Stimulated activated naive CD8-positive, alpha-beta T cell treated with anti-CD3 and anti-CD28 coated beads, Interleukin-15, Interleukin-2, amounts not matched to agents 100 U/mL and 50 U/mL, for 24 hours (primary cell): Measurements from ENCODE around the gene VDAC1.
"Not testable (repeated sequence)": the region's sequence is repeated elsewhere in the genome, so short reads cannot be mapped to it uniquely, and the experiment has no call there.

Experiments used
- ATAC-seq: fragments of 150-1000 bp; cut with Tn5 transposase; one replicate; pipeline ENCODE4 v1.10.0; 2021
- DNase-seq: peaks from one replicate; pipeline ENCODE4 v3.0.0; 2021

VDAC1 gene

GRCh38 chr5:133995341-133995740, 9.4 kb downstream of the VDAC1 start:
- DNase-seq: no peak
- ATAC-seq: no peak

GRCh38 chr5:133994990-133995333, 9.8 kb downstream of the VDAC1 start:
- no peak for ATAC-seq
- DNase-seq: no peak

GRCh38 chr5:133994297-133994989, 10.3 kb downstream of the VDAC1 start:
- ATAC-seq: no peak
- no peak for DNase-seq

DNA sequence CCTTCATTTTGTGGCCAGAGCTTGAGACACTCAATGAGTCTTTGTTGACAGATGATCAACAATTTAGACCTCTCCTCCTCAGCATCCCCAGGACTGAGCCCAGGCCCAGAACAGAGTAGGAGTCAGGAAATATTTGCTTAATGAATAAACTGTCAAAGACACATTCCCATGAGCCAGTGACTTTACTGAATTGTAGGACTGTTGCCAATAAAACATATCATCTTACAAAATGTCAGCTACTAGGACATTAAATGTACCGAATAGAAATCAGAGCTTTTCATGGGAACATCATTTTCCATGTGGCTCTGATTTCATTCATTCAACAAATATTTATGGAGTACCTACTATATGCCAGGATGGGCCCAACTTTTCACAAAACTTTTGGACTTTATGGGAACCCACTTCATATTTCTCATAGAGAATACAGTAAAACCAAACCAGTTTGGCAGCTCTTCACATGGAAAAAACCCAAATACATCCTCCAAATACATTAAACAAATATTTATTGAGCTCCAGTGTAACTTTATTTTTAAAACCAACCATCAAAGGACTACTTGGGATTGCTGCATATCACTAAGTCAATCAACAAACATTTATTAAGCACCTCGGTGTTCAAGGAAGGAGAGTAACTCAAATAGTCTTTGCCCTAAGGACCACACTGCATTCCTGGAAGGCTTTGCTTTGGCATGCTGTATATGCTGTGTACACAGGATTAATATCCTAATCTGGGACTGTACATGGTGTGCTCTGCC, 11.4 kb downstream of the VDAC1 start:
- DNase-seq (no peak), ATAC-seq (no peak)

GRCh38 chr5:133992429-133993155, 12.2 kb downstream of the VDAC1 start:
- ATAC-seq: no peak

GRCh38 chr5:133991171-133991910, 13.4 kb downstream of the VDAC1 start:
- DNase-seq: no peak

More at GRCh38 chr5:133992429-133993155, 12.2 kb downstream of the VDAC1 start:
- DNase-seq: no peak

DNA sequence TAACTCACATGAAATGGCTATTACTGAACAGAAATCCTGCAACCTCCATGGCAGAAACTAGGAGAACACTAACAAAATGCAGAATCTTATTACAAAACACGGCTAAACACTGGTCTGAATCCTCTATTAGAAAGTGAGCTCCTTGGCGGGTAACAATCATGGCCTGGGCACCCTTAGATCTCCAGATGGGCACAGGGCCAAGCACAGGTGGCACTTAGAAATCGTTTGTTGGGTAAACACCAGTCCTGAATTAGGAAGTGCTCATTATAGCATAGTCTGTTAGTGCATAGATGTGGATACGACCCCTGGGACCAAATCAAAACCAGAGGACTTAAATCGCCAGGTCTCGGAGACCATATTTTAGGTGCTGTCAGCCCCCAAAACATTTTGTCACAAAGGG, 14.4 kb downstream of the VDAC1 start:
- no peak for DNase-seq
- ATAC-seq: no peak

More at GRCh38 chr5:133991171-133991910, 13.4 kb downstream of the VDAC1 start:
- no peak for ATAC-seq

GRCh38 chr5:133985540-133986180, 19.1 kb downstream of the VDAC1 start:
- ATAC-seq (no peak), DNase-seq (no peak)

DNA sequence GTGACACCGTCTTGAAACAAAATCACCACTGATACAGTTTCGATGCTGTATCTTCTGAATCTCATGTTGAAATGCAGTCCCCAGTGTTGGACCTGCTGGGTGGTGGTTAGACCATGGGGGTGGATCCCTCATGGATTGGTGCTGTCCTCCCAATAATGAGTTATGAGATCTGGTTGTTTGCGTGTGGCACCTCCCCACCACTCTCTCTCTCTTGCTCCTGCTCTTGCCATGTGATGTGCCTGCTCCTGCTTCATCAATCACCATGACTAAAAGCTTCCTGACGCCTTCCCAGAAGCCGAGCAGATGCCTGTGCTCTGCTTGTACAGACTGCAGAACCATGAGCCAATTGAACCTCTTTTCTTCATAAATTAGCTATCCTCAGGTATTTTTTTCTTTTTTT, 21.1 kb downstream of the VDAC1 start:
- ATAC-seq: no peak
- no peak for DNase-seq

DNA sequence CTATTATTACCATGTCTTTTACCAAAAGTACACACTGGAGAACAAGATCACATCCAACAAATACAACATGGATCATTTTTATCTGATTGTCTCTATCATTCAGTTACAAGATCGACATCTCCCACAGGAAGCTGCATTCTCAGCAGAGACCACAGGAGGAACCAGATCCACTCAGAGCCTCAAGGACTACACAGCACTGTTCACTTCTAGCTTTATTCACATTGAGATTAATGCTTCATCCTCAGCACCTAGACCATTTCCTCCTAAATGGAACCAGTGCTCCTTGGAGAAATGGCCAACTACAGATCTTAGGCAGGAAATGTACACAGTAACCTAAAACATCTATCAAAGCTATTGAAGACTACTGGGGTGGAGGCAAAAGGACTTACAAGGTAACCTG, 23.1 kb downstream of the VDAC1 start:
- ATAC-seq: no peak
- no peak for DNase-seq

DNA sequence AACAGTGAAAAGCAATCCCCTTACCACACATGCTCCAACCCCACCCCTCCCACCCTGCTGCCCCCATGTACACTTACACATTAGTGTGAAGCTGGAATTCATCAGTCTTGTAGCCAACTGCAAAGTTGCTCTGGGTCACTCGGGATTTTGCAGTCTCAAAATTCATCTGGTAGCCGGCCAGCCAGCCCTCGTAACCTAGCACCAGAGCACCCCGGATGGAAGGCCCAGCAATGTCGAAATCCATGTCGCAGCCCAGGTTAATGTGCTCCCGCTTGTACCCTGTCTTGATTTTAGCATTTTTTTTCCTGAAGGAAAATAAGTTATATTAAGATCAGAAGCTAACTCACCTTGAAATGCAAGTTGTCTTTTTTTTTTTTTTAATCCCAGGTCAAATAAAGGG, 24.1 kb downstream of the VDAC1 start:
- DNase-seq (no peak), ATAC-seq (no peak)

DNA sequence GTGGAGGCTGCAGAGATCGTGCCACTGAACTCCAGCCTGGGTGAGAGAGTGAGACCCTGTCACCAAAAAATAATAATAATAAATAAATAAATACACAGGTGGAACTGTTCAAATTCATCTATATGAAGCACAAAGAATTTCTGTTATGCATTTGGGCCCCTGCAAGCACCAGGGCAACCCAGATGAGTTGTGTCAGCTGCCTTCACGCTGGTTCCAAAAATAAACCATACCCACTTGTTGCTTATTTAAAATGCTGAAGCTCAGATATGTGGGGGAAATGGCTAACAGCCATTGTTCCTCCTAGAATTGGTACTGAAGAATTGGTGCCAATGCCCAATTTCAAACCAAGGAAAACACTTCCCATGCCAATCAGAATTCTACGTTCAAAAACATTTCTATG, 25.8 kb downstream of the VDAC1 start:
- no peak for DNase-seq
- ATAC-seq: no peak

GRCh38 chr5:133977858-133978257, 26.9 kb downstream of the VDAC1 start:
- no peak for DNase-seq
- ATAC-seq: peak; percentile 51

- ATAC-seq: peak; percentile 53
- DNase-seq: no peak
Measured at GRCh38 chr5:133977161-133977787, 27.5 kb downstream of the VDAC1 start.

- not testable (repeated sequence) for DNase-seq, ATAC-seq
Measured at GRCh38 chr5:133975546-133975945, 29.2 kb downstream of the VDAC1 start.

GRCh38 chr5:133974142-133974541, 30.6 kb downstream of the VDAC1 start:
- DNase-seq: no peak
- ATAC-seq: no peak

DNA sequence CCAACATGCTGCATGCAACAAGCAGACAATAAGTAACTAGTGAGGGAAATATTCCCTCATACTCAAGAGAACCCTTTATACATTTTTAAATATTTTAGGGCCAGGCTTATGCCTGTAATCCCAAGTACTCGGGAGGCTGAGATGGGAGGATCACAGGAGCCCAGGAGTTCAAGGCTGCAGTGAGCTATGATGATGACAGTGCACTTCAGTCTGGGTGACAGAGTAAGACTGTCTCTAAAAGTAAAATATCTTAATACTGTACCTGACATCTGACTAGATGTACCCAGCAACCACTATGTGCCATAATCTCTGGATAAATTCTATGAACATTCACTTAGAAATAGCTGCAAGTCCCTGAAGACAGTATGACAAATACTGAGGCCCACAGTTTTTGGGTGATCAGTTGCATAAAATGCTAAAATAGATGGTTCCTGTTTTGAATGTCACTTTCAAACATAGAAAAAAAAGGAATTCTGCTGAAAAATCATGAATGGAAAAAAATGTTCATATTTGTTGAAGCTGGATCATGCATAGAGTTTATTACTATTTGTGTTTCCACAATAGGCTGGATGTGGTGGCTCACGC, 34.4 kb downstream of the VDAC1 start:
- ATAC-seq (no peak), DNase-seq (no peak)

- ATAC-seq (no peak), DNase-seq (no peak)
Measured at GRCh38 chr5:133969654-133970324, 35.0 kb downstream of the VDAC1 start.

GRCh38 chr5:133968204-133968980, 36.4 kb downstream of the VDAC1 start, which contains the start of gene C5orf15:
TSS of gene C5orf15 (minus strand) at chr5:133968625. CDS start at chr5:133968584, 41 bp downstream.
- ATAC-seq: peak; percentile 99
- peak; percentile 94 for DNase-seq
